Measurements from ENCODE around the gene NTHL1.

NTHL1 gene

DNA sequence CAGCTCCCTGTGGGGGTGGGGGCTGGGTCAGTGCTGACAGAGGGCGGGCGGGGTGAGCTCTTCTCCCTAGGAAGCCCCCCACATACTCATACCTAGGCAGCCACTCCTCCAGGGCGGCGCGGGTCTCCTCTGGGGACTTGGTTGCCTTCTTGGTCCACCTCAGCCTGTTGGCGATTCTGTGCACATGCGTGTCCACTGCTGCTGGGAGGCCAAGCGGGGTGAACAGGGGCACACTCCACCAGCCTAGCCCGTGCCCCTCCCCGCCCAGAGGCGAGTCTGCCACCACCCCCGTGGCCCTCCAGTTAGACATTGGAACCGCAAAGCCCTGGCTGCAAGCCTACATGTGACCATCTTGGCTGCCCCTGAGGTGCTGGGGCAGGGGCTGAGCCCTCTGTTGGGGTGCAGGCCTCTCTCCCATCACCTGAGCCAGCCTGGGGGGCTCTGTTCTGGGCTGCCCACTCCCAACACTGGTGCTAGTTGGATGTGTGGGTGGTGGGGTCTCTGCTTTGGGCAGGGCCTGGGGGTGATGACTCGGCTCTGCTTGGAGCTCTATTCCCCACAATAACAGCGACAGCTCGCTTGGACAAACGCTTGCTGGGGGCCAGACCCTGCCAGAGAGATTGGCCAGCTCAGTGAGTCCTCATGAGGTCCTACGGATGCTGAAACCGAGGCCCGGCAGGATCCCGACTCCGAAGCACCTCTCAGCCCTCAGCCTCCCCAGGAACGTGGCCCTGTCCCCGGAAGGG lies 7.4 kb downstream of the NTHL1 start:
- Histone ChIP-seq H3F3A (ENCODE audit: control insufficient read depth, insufficient read depth) (no peaks in the 10 kb centered on the region), H3K27ac (ENCODE audit: low read depth, low read length) (no peak overlapping the region), H3K79me2 (ENCODE audit: control insufficient read depth, low read length) (no peaks in the 10 kb centered on the region), H3K4me2 (ENCODE audit: low read length) (no peak overlapping the region), H3K4me1 (ENCODE audit: control insufficient read depth, low read length) (peaks cover 10% of the 10 kb centered on the region; the same call in 1 of the 2 replicates), H3K36me3 (ENCODE audit: control insufficient read depth, low read length) (peaks cover 10% of the 10 kb centered on the region), H4K20me1 (ENCODE audit: control insufficient read depth, insufficient read depth, low read depth, low read length) (no peaks in the 10 kb centered on the region), H3K27me3 (ENCODE audit: control insufficient read depth, low read length) (no peaks in the 10 kb centered on the region), H3K9me3 (ENCODE audit: control insufficient read depth, insufficient read depth, low read length) (no peaks in the 10 kb centered on the region), H3K9me2 (replicated peaks; ENCODE audit: control insufficient read depth, low read length) (no peaks in the 10 kb centered on the region), H3K4me3 (ENCODE audit: low read length) (no peak overlapping the region)
- no peak for TF ChIP-seq EZH2phosphoT487 (IDR thresholded peaks at IDR 0.05; ENCODE audit: borderline replicate concordance, low read length)
- TF ChIP-seq, protein P1, sequence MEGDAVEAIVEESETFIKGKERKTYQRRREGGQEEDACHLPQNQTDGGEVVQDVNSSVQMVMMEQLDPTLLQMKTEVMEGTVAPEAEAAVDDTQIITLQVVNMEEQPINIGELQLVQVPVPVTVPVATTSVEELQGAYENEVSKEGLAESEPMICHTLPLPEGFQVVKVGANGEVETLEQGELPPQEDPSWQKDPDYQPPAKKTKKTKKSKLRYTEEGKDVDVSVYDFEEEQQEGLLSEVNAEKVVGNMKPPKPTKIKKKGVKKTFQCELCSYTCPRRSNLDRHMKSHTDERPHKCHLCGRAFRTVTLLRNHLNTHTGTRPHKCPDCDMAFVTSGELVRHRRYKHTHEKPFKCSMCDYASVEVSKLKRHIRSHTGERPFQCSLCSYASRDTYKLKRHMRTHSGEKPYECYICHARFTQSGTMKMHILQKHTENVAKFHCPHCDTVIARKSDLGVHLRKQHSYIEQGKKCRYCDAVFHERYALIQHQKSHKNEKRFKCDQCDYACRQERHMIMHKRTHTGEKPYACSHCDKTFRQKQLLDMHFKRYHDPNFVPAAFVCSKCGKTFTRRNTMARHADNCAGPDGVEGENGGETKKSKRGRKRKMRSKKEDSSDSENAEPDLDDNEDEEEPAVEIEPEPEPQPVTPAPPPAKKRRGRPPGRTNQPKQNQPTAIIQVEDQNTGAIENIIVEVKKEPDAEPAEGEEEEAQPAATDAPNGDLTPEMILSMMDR (IDR thresholded peaks at IDR 0.05; ENCODE audit: low read depth, low read length, poor library complexity, severe bottlenecking): no peak

DNA sequence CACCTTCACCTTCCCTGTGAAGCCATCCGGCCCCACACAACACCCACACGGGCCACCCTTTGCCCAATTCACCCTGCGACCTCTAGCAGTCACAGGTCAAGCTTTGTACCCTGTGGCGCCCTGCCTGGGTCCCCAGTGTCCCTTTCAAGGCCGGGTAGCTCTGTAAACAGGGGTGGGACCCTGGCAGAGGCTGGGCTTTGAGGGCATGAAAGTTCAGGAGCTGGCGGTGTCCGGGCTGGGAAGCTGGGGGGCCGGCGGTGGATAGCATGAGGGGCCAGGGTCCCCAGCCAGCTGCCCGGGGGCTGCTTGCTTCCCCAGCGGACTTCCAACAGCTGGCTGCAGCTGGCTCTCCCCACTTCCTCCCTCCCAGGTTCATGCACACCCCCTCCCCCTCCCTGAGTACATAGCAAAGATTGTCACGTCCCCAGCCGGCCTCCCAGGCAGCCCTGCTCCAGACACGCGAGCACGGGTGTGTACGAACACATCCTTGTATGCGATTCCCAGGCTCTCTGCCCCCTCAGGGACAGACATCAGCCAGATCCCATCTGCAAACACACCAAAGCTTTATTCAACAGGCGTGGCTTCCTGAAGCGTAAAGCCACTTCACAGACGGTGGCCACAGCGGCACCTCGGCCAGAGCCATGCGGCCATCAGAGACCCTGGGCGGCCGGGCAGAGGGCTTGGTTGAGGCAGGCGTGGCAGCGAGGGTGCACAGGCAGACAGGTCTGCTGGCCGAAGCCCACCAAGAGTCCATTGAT lies 8.2 kb downstream of the NTHL1 start:
- H3K9me3 ChIP-seq (ENCODE audit: control insufficient read depth, insufficient read depth, low read length): no peaks in the 10 kb centered on the region
- H3F3A ChIP-seq (ENCODE audit: control insufficient read depth, insufficient read depth): no peaks in the 10 kb centered on the region
- no peak overlapping the region for H3K27ac ChIP-seq (ENCODE audit: low read depth, low read length)
- H3K9me2 ChIP-seq (replicated peaks; ENCODE audit: control insufficient read depth, low read length): no peaks in the 10 kb centered on the region
- TF ChIP-seq EZH2phosphoT487 (IDR thresholded peaks at IDR 0.05; ENCODE audit: borderline replicate concordance, low read length): no peak
- TF ChIP-seq, protein P1 (IDR thresholded peaks at IDR 0.05; ENCODE audit: low read depth, low read length, poor library complexity, severe bottlenecking): no peak
- H3K4me1 ChIP-seq (ENCODE audit: control insufficient read depth, low read length): peaks cover 10% of the 10 kb centered on the region; the same call in 1 of the 2 replicates
- no peaks in the 10 kb centered on the region for H3K79me2 ChIP-seq (ENCODE audit: control insufficient read depth, low read length)
- no peak overlapping the region for H3K4me3 ChIP-seq (ENCODE audit: low read length)
- H3K36me3 ChIP-seq (ENCODE audit: control insufficient read depth, low read length): peaks cover 7% of the 10 kb centered on the region
- no peak overlapping the region for H3K4me2 ChIP-seq (ENCODE audit: low read length)
- no peaks in the 10 kb centered on the region for H3K27me3 ChIP-seq (ENCODE audit: control insufficient read depth, low read length)
- no peaks in the 10 kb centered on the region for H4K20me1 ChIP-seq (ENCODE audit: control insufficient read depth, insufficient read depth, low read depth, low read length)

DNA sequence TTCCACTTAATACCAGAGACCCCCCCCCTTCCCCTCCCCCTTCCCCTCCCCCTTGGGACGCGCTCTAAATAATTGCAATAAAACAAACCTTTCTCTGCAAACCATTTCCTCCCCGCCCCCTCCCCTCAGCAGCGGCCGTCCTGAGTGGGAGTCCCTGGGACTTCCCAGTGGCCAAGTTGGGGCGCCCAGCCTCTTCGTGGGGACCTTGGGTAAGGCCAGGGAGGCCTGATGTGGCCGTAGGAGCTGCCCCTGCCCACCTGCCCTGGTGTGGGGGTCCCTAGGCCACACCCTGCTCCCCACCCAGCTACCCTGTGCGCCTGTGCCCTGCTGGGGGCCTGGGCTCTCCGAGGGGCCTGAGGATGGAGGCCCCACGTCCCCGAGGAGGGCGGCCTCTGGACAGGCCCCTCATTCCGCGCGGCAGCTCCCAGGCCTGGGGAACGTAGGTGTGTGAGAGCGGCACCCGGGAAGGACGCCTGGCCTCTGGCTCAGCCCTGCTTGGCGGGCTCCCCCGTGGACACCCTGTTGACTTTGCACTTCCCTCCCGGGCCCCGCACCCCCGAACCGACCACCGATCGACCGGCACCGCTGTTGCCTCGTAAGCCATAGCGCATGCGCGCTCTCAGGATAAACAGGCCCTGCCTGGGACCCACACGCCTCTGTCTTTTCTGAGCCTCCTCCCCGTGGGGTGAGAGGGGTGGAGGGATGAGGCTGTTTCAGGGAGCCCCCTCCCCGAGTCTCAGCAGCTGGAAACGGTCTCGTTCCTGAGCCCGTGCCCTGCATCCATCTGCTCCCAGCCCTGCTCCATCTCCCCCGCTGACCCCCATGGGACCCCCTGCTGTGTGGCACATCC lies 9.0 kb downstream of the NTHL1 start:
- Histone ChIP-seq H3K36me3 (ENCODE audit: control insufficient read depth, low read length) (peaks cover 7% of the 10 kb centered on the region), H3K4me2 (ENCODE audit: low read length) (no peak overlapping the region), H3K4me1 (ENCODE audit: control insufficient read depth, low read length) (peaks cover 7% of the 10 kb centered on the region; the same call in 1 of the 2 replicates), H3K27me3 (ENCODE audit: control insufficient read depth, low read length) (peaks cover 4% of the 10 kb centered on the region), H3K79me2 (ENCODE audit: control insufficient read depth, low read length) (no peaks in the 10 kb centered on the region), H3K9me3 (ENCODE audit: control insufficient read depth, insufficient read depth, low read length) (no peaks in the 10 kb centered on the region), H3F3A (ENCODE audit: control insufficient read depth, insufficient read depth) (no peaks in the 10 kb centered on the region), H3K4me3 (ENCODE audit: low read length) (no peak overlapping the region), H3K9me2 (replicated peaks; ENCODE audit: control insufficient read depth, low read length) (no peaks in the 10 kb centered on the region), H4K20me1 (ENCODE audit: control insufficient read depth, insufficient read depth, low read depth, low read length) (no peaks in the 10 kb centered on the region), H3K27ac (ENCODE audit: low read depth, low read length) (no peak overlapping the region)
- no peak for TF ChIP-seq EZH2phosphoT487 (IDR thresholded peaks at IDR 0.05; ENCODE audit: borderline replicate concordance, low read length)
- TF ChIP-seq, protein P1 (IDR thresholded peaks at IDR 0.05; ENCODE audit: low read depth, low read length, poor library complexity, severe bottlenecking): no peak

All from DOHH2 (cell line).